ENCODE data around the gene PVALEF. TPM values are rescaled to one million over a fixed set of nuclear protein-coding genes. Genes with fewer than 3 reads are reported as not detected.

Gene PVALEF
- total RNA-seq, 3 donors from 2014 or later = not detected

- intact Hi-C loops (cut with DNase I, micrococcal nuclease) = no loop called here
- ATAC-seq = no peak
- Histone ChIP-seq H3K9me3 (no peaks in the 10 kb centered on the region), H3K4me1 (ENCODE audit: low read depth) (no peaks in the 10 kb centered on the region), H3K36me3 (ENCODE audit: low read depth) (no peaks in the 10 kb centered on the region), H3K4me3 (no peak overlapping the region)
- TF ChIP-seq CTCF (IDR thresholded peaks at IDR 0.05) = no peak
- no peak for DNase-seq
Measured at GRCh38 chr17:81208651-81209050, 43.3 kb downstream of the PVALEF start.

- no peak for TF ChIP-seq CTCF (IDR thresholded peaks at IDR 0.05)
- DNase-seq = no peak
- Histone ChIP-seq H3K36me3 (ENCODE audit: low read depth) (no peaks in the 10 kb centered on the region), H3K9me3 (no peaks in the 10 kb centered on the region), H3K4me3 (no peak overlapping the region), H3K4me1 (ENCODE audit: low read depth) (no peaks in the 10 kb centered on the region)
- ATAC-seq = no peak
- intact Hi-C loops (cut with DNase I, micrococcal nuclease) = no loop called here
Measured at GRCh38 chr17:81209141-81209540, 43.8 kb downstream of the PVALEF start.

- no peak overlapping the region for H3K4me3 ChIP-seq
- H3K9me3 ChIP-seq = no peaks in the 10 kb centered on the region
- ATAC-seq (no peak), DNase-seq (no peak)
- no peak for TF ChIP-seq CTCF (IDR thresholded peaks at IDR 0.05)
- H3K4me1 ChIP-seq (ENCODE audit: low read depth) = no peaks in the 10 kb centered on the region
- intact Hi-C loops (cut with DNase I, micrococcal nuclease) = no loop called here
- H3K36me3 ChIP-seq (ENCODE audit: low read depth) = no peaks in the 10 kb centered on the region
Measured at GRCh38 chr17:81210466-81210865, 45.2 kb downstream of the PVALEF start.

GRCh38 chr17:81210868-81211267 lies 45.6 kb downstream of the PVALEF start:
- Histone ChIP-seq H3K9me3 (no peaks in the 10 kb centered on the region), H3K36me3 (ENCODE audit: low read depth) (no peaks in the 10 kb centered on the region), H3K4me3 (no peak overlapping the region), H3K4me1 (ENCODE audit: low read depth) (no peaks in the 10 kb centered on the region)
- DNase-seq = no peak
- intact Hi-C loops (cut with DNase I, micrococcal nuclease) = no loop called here
- no peak for TF ChIP-seq CTCF (IDR thresholded peaks at IDR 0.05)
- ATAC-seq = no peak

GRCh38 chr17:81212365-81212764 lies 47.1 kb downstream of the PVALEF start:
- TF ChIP-seq CTCF (IDR thresholded peaks at IDR 0.05) = no peak
- ATAC-seq (no peak), DNase-seq (no peak)
- H3K4me1 ChIP-seq (ENCODE audit: low read depth) = no peaks in the 10 kb centered on the region
- H3K36me3 ChIP-seq (ENCODE audit: low read depth) = no peaks in the 10 kb centered on the region
- H3K9me3 ChIP-seq = no peaks in the 10 kb centered on the region
- no peak overlapping the region for H3K4me3 ChIP-seq
- intact Hi-C loops (cut with DNase I, micrococcal nuclease) = no loop called here

GRCh38 chr17:81213978-81214377 lies 48.7 kb downstream of the PVALEF start:
- intact Hi-C loops (cut with DNase I, micrococcal nuclease) = no loop called here
- TF ChIP-seq CTCF (IDR thresholded peaks at IDR 0.05) = no peak
- no peak for DNase-seq
- H3K4me1 ChIP-seq (ENCODE audit: low read depth) = no peaks in the 10 kb centered on the region
- H3K4me3 ChIP-seq = no peak overlapping the region
- no peaks in the 10 kb centered on the region for H3K36me3 ChIP-seq (ENCODE audit: low read depth)
- ATAC-seq = no peak
- no peaks in the 10 kb centered on the region for H3K9me3 ChIP-seq
